Rectal smooth muscle tissue (tissue), 1 donor: Measurements from ENCODE around the gene CCSER1.
"Not testable (repeated sequence)": the region's sequence is repeated elsewhere in the genome, so short reads cannot be mapped to it uniquely, and the experiment has no call there.

Source experiments
- H3K27ac ChIP-seq: one replicate; pipeline ENCODE4 v1.7.0; 2013; ENCODE audit warnings: low read depth, low read length, inconsistent platforms
- H3K27me3 ChIP-seq: one replicate; pipeline ENCODE4 v1.7.0; 2013; ENCODE audit warnings: low read length; ENCODE audit not compliant: control insufficient read depth, insufficient read depth
- H3K36me3 ChIP-seq: one replicate; pipeline ENCODE4 v1.7.0; 2013; ENCODE audit warnings: low read length; ENCODE audit not compliant: control insufficient read depth, insufficient read depth
- H3K4me1 ChIP-seq: one replicate; pipeline ENCODE4 v1.7.0; 2013; ENCODE audit warnings: low read length; ENCODE audit not compliant: control insufficient read depth, insufficient read depth
- H3K4me3 ChIP-seq: one replicate; pipeline ENCODE4 v1.7.0; 2013; ENCODE audit warnings: low read length
- H3K9ac ChIP-seq: one replicate; pipeline ENCODE4 v1.7.0; 2013; ENCODE audit warnings: low read length

CCSER1 gene

GRCh38 chr4:91035276-91035675 lies 908.1 kb downstream of the CCSER1 start:
- H3K4me3 ChIP-seq, result no peak overlapping the region
- H3K4me1 ChIP-seq, result no peaks in the 10 kb centered on the region
- H3K9ac ChIP-seq, result no peak overlapping the region
- H3K27me3 ChIP-seq, result no peaks in the 10 kb centered on the region
- no peak overlapping the region for H3K27ac ChIP-seq
- no peaks in the 10 kb centered on the region for H3K36me3 ChIP-seq

GRCh38 chr4:91037951-91038350 lies 910.8 kb downstream of the CCSER1 start:
- Histone ChIP-seq H3K4me3 (no peak overlapping the region), H3K27ac (no peak overlapping the region), H3K36me3 (no peaks in the 10 kb centered on the region), H3K4me1 (no peaks in the 10 kb centered on the region), H3K9ac (no peak overlapping the region), H3K27me3 (no peaks in the 10 kb centered on the region)

GRCh38 chr4:91057871-91058270 lies 930.7 kb downstream of the CCSER1 start:
- Histone ChIP-seq H3K36me3 (no peaks in the 10 kb centered on the region), H3K4me3 (no peak overlapping the region), H3K9ac (no peak overlapping the region), H3K27ac (no peak overlapping the region), H3K27me3 (no peaks in the 10 kb centered on the region), H3K4me1 (no peaks in the 10 kb centered on the region)

GRCh38 chr4:91058345-91058744 lies 931.2 kb downstream of the CCSER1 start:
- no peaks in the 10 kb centered on the region for H3K36me3 ChIP-seq
- no peak overlapping the region for H3K27ac ChIP-seq
- H3K9ac ChIP-seq, result no peak overlapping the region
- no peaks in the 10 kb centered on the region for H3K27me3 ChIP-seq
- no peak overlapping the region for H3K4me3 ChIP-seq
- H3K4me1 ChIP-seq, result no peaks in the 10 kb centered on the region

GRCh38 chr4:91064157-91064853 lies 937.1 kb downstream of the CCSER1 start:
- Histone ChIP-seq H3K4me1 (peaks cover 2% of the 10 kb centered on the region), H3K4me3 (no peak overlapping the region), H3K36me3 (no peaks in the 10 kb centered on the region), H3K27ac (no peak overlapping the region), H3K9ac (no peak overlapping the region), H3K27me3 (no peaks in the 10 kb centered on the region)

- Histone ChIP-seq H3K27me3 (no peaks in the 10 kb centered on the region), H3K4me3 (no peak overlapping the region), H3K9ac (no peak overlapping the region), H3K27ac (no peak overlapping the region), H3K36me3 (no peaks in the 10 kb centered on the region), H3K4me1 (peaks cover 2% of the 10 kb centered on the region)
These were observed 937.9 kb downstream of the CCSER1 start for GRCh38 chr4:91065117-91065516.

- Histone ChIP-seq H3K4me3 (no peak overlapping the region), H3K36me3 (no peaks in the 10 kb centered on the region)
These were observed 943.5 kb downstream of the CCSER1 start for GRCh38 chr4:91070736-91071135.

GRCh38 chr4:91076147-91076546 lies 949.0 kb downstream of the CCSER1 start:
- Histone ChIP-seq H3K4me3 (no peak overlapping the region), H3K27me3 (no peaks in the 10 kb centered on the region), H3K9ac (no peak overlapping the region), H3K4me1 (no peaks in the 10 kb centered on the region), H3K36me3 (no peaks in the 10 kb centered on the region), H3K27ac (no peak overlapping the region)

More at GRCh38 chr4:91070736-91071135, 943.5 kb downstream of the CCSER1 start:
- Histone ChIP-seq H3K4me1 (no peaks in the 10 kb centered on the region), H3K27me3 (no peaks in the 10 kb centered on the region), H3K27ac (no peak overlapping the region), H3K9ac (no peak overlapping the region)

GRCh38 chr4:91085961-91086360 lies 958.8 kb downstream of the CCSER1 start:
- Histone ChIP-seq H3K4me1 (no peaks in the 10 kb centered on the region), H3K9ac (no peak overlapping the region), H3K4me3 (no peak overlapping the region), H3K36me3 (no peaks in the 10 kb centered on the region), H3K27ac (no peak overlapping the region), H3K27me3 (no peaks in the 10 kb centered on the region)

GRCh38 chr4:91087743-91088142 lies 960.5 kb downstream of the CCSER1 start:
- no peaks in the 10 kb centered on the region for H3K36me3 ChIP-seq
- H3K9ac ChIP-seq, result no peak overlapping the region
- H3K4me1 ChIP-seq, result no peaks in the 10 kb centered on the region
- no peak overlapping the region for H3K27ac ChIP-seq
- H3K27me3 ChIP-seq, result no peaks in the 10 kb centered on the region
- H3K4me3 ChIP-seq, result no peak overlapping the region

GRCh38 chr4:91089178-91089577 lies 962.0 kb downstream of the CCSER1 start:
- no peaks in the 10 kb centered on the region for H3K36me3 ChIP-seq
- H3K4me3 ChIP-seq, result no peak overlapping the region
- no peaks in the 10 kb centered on the region for H3K4me1 ChIP-seq
- H3K27ac ChIP-seq, result no peak overlapping the region
- no peak overlapping the region for H3K9ac ChIP-seq
- no peaks in the 10 kb centered on the region for H3K27me3 ChIP-seq

GRCh38 chr4:91092398-91092980 lies 965.3 kb downstream of the CCSER1 start:
- no peaks in the 10 kb centered on the region for H3K4me1 ChIP-seq
- H3K9ac ChIP-seq, result no peak overlapping the region
- no peak overlapping the region for H3K4me3 ChIP-seq
- no peaks in the 10 kb centered on the region for H3K36me3 ChIP-seq
- H3K27me3 ChIP-seq, result no peaks in the 10 kb centered on the region
- H3K27ac ChIP-seq, result no peak overlapping the region

GRCh38 chr4:91094220-91094619 lies 967.0 kb downstream of the CCSER1 start:
- H3K4me1 ChIP-seq, result not testable (repeated sequence)

More at GRCh38 chr4:91094220-91094619, 967.0 kb downstream of the CCSER1 start:
- not testable (repeated sequence) for H3K4me3 ChIP-seq, H3K27me3 ChIP-seq, H3K36me3 ChIP-seq, H3K27ac ChIP-seq, H3K9ac ChIP-seq
